ENCODE results near the gene PCDHGC4.

The PCDHGC4 gene

DNA sequence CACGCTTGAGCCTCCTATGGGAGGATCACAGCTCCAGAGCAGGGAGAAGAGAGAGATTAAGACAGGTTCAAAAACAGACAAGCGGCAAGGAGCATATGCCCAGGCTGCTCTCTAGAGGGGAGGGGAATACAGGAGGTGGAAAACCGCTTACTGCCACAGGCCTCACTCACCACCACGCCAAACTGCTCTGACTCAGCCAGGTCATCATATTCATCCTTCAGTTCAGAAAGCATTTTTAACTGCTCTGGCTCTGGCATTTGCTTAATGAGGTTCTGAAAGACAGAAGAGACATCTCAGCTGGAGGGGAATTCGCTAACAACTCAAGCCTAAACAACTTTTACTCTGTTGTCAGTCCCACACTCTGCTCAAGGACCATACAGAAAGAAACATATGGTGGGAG, 44.2 kb downstream of the PCDHGC4 start:
- DNase-seq (ENCODE audit: low read depth), result no peak

- DNase-seq (ENCODE audit: low read depth), result no peak
Measured at GRCh38 chr5:141529873-141530272, 45.0 kb downstream of the PCDHGC4 start.

- DNase-seq (ENCODE audit: low read depth), result no peak
Measured at GRCh38 chr5:141532726-141533125, 47.9 kb downstream of the PCDHGC4 start.

DNA sequence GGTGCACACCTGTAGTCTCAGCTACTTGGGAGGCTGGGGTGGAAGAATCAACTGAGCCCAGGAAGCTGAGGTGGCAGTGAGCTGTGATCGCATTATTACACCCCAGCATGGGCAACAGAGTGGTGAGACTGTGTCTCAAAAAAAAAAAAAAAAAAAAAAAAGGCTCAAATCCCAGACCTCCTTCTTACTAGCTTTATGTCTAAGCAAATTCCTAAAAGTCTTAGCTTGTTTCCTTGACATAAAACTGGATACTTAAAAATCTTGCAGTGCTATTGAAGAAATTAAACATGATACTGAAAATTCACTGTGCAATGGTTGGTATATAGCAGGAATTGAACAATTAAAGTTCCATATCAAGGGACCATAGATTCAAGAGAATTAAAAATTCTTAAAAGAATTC, 49.1 kb downstream of the PCDHGC4 start:
- no peak for DNase-seq (ENCODE audit: low read depth)

GRCh38 chr5:141534492-141535213, 49.8 kb downstream of the PCDHGC4 start:
- DNase-seq (ENCODE audit: low read depth), result no peak

Data from GM04504 (cell line).